IMR-90 (cell line): ENCODE results near the gene SNRPB2. TPM values are rescaled to one million over a fixed set of nuclear protein-coding genes. Genes with fewer than 3 reads are reported as not detected.

Experiments used
- ATAC-seq: fragments of 200-7000 bp; cut with Tn5 transposase; 2 replicates; pipeline ENCODE4 v1.9.1; 2020; ENCODE audit warnings: low read depth, mild to moderate bottlenecking, moderate library complexity
- BruUV-seq: library from RNA; stranded (reverse); fragments of 400-500 nt; replicated peaks from 2 replicates; lab custom pipeline; 2021; lab: Mats Ljungman, UMichigan
- CTCF ChIA-PET: fragments of 300-600 bp; formaldehyde crosslinking; extraction: SDS; loops from one replicate; lab custom pipeline; 2021; ENCODE audit warnings: antibody characterized with exemption; lab: Yijun Ruan, JAX
- POLR2A ChIA-PET: fragments of 300-600 bp; sonication (Branson Sonifier 250); formaldehyde crosslinking; loops from one replicate; lab custom pipeline; 2022; ENCODE audit warnings: antibody characterized with exemption; ENCODE audit not compliant: unreplicated experiment; lab: Charles Lee
- DNase-seq: peaks from one replicate; pipeline ENCODE4 v3.0.0; 2013
- H2AFZ ChIP-seq: replicated peaks from 2 replicates; pipeline ENCODE3; 2013; ENCODE audit warnings: low read length, mild to moderate bottlenecking; ENCODE audit not compliant: poor library complexity
- H2AK5ac ChIP-seq: 2 replicates; pipeline ENCODE4 v1.6.1; 2013; ENCODE audit warnings: low read depth, low read length, inconsistent platforms
- H2AK9ac ChIP-seq: replicated peaks from 2 replicates; pipeline ENCODE3; 2013; ENCODE audit warnings: mild to moderate bottlenecking, low read depth, low read length, moderate library complexity; ENCODE audit not compliant: poor library complexity
- H2BK120ac ChIP-seq: 2 replicates; pipeline ENCODE4 v1.6.1; 2013; ENCODE audit warnings: low read depth, low read length, inconsistent platforms
- H2BK15ac ChIP-seq: 3 replicates; pipeline ENCODE4 v1.6.1; 2013; ENCODE audit warnings: low read depth, low read length, inconsistent platforms
- H2BK20ac ChIP-seq: 2 replicates; pipeline ENCODE4 v1.6.1; 2013; ENCODE audit warnings: low read depth, mild to moderate bottlenecking, inconsistent platforms, low read length, moderate library complexity
- H2BK5ac ChIP-seq: 2 replicates; pipeline ENCODE4 v1.6.1; 2013; ENCODE audit warnings: mild to moderate bottlenecking, low read depth, low read length, inconsistent platforms; ENCODE audit not compliant: poor library complexity, severe bottlenecking
- H3K14ac ChIP-seq: replicated peaks from 2 replicates; pipeline ENCODE4 v1.6.1; 2013; ENCODE audit warnings: low read depth, low read length, inconsistent platforms
- H3K18ac ChIP-seq: 2 replicates; pipeline ENCODE4 v1.6.1; 2013; ENCODE audit warnings: low read depth, low read length, control low read depth
- H3K23ac ChIP-seq: 2 replicates; pipeline ENCODE4 v1.6.1; 2013; ENCODE audit warnings: low read depth, low read length, inconsistent platforms
- H3K27ac ChIP-seq: 2 replicates; pipeline ENCODE4 v1.5.1; 2013; ENCODE audit warnings: mild to moderate bottlenecking, control low read depth, low read length; ENCODE audit not compliant: insufficient read depth
- H3K27me3 ChIP-seq: 2 replicates; pipeline ENCODE4 v1.6.1; 2013; ENCODE audit warnings: low read length; ENCODE audit not compliant: control insufficient read depth, insufficient read depth
- H3K36me3 ChIP-seq: 2 replicates; pipeline ENCODE4 v1.6.1; 2013; ENCODE audit warnings: low read length, mixed read lengths; ENCODE audit not compliant: control insufficient read depth, insufficient read depth
- H3K4ac ChIP-seq: 2 replicates; pipeline ENCODE4 v1.6.1; 2013; ENCODE audit warnings: low read depth, low read length, inconsistent platforms
- H3K4me1 ChIP-seq: 2 replicates; pipeline ENCODE4 v1.6.1; 2013; ENCODE audit warnings: low read length, mixed read lengths; ENCODE audit not compliant: control insufficient read depth, insufficient read depth
- H3K4me2 ChIP-seq: 2 replicates; pipeline ENCODE4 v1.6.1; 2013; ENCODE audit warnings: low read depth, mild to moderate bottlenecking, control low read depth, low read length, moderate library complexity
- H3K4me3 ChIP-seq: 2 replicates; pipeline ENCODE4 v1.5.1; 2013; ENCODE audit warnings: low read depth, mild to moderate bottlenecking, control low read depth, low read length, moderate library complexity; ENCODE audit not compliant: insufficient read depth
- H3K56ac ChIP-seq: 2 replicates; pipeline ENCODE4 v1.6.1; 2013; ENCODE audit warnings: low read length, inconsistent platforms; ENCODE audit not compliant: insufficient read depth; ENCODE audit errors: extremely low read depth
- H3K79me1 ChIP-seq, 2 experiments: 2 replicates each; pipeline ENCODE4 v1.6.1; 2013; ENCODE audit warnings: low read length in 2 of 2, inconsistent platforms in 1 of 2, low read depth in 1 of 2
- H3K9ac ChIP-seq: 2 replicates; pipeline ENCODE4 v1.6.1; 2013; ENCODE audit warnings: low read depth, low read length, control low read depth
- H3K9me1 ChIP-seq: 2 replicates; pipeline ENCODE4 v1.6.1; 2013; ENCODE audit warnings: low read length, inconsistent platforms; ENCODE audit not compliant: insufficient read depth
- H3K9me3 ChIP-seq: 2 replicates; pipeline ENCODE4 v1.6.1; 2013; ENCODE audit warnings: low read length; ENCODE audit not compliant: control insufficient read depth, insufficient read depth
- H4K20me1 ChIP-seq: 2 replicates; pipeline ENCODE4 v1.6.1; 2013; ENCODE audit warnings: low read length, inconsistent platforms; ENCODE audit not compliant: insufficient read depth
- H4K5ac ChIP-seq: 2 replicates; pipeline ENCODE4 v1.6.1; 2013; ENCODE audit warnings: mild to moderate bottlenecking, low read depth, low read length, control low read depth
- H4K8ac ChIP-seq, 2 experiments: 2 replicates each; pipeline ENCODE4 v1.6.1; 2013; ENCODE audit warnings: low read depth in 2 of 2, low read length in 2 of 2, control low read depth in 1 of 2, inconsistent platforms in 1 of 2
- H4K91ac ChIP-seq: 2 replicates; pipeline ENCODE4 v1.6.1; 2013; ENCODE audit warnings: low read depth, low read length, inconsistent platforms; ENCODE audit not compliant: insufficient read depth
- CEBPB ChIP-seq: IDR thresholded peaks from 2 replicates; pipeline ENCODE4 v1.6.1; 2012; ENCODE audit warnings: low read depth, low read length, improper control_type of control experiment
- CHD1 ChIP-seq: IDR thresholded peaks from 2 replicates; pipeline ENCODE4 v1.6.1; 2012; ENCODE audit warnings: low read depth, low read length, improper control_type of control experiment
- FOS ChIP-seq: fragments of 150-350 bp; IDR thresholded peaks from 2 replicates; pipeline ENCODE4 v1.6.1; 2016; ENCODE audit warnings: low read depth, low read length
- MAFK ChIP-seq: IDR thresholded peaks from 2 replicates; pipeline ENCODE4 v1.6.1; 2012; ENCODE audit warnings: low read depth, low read length, improper control_type of control experiment
- MAZ ChIP-seq: IDR thresholded peaks from 2 replicates; pipeline ENCODE4 v1.6.1; 2012; ENCODE audit warnings: low read depth, mild to moderate bottlenecking, low read length, improper control_type of control experiment, moderate library complexity, borderline replicate concordance
- NFE2L2 ChIP-seq: fragments of 150-350 bp; IDR thresholded peaks from 2 replicates; pipeline ENCODE4 v1.6.1; 2016; ENCODE audit warnings: low read depth, mild to moderate bottlenecking, low read length
- POLR2A ChIP-seq: IDR thresholded peaks from 2 replicates; pipeline ENCODE4 v1.6.1; 2012; ENCODE audit warnings: mild to moderate bottlenecking, low read depth, low read length
- SMC3 ChIP-seq: fragments of 150-350 bp; IDR thresholded peaks from 2 replicates; pipeline ENCODE4 v1.6.1; 2016; ENCODE audit warnings: low read depth, mild to moderate bottlenecking, antibody characterized with exemption, low read length, moderate library complexity
- WGBS, 2 experiments: methylation state at CpG; one replicate each; pipeline versions ENCODE4 v1.1.5 to v1.1.7; 2013; ENCODE audit warnings: missing lambda C conversion rate in 2 of 2; ENCODE audit not compliant: insufficient read length in 1 of 2; ENCODE audit errors: extremely low coverage in 2 of 2; 5-methylcytosine and 5-hydroxymethylcytosine counted together
- dilution Hi-C: fragments of 300-500 bp; cut with HindIII; formaldehyde crosslinking; loops from one replicate; pipeline ENCODE4 v1.14.3; 2018; ENCODE audit warnings: low sequenced_read_pairs; ENCODE audit not compliant: unreplicated experiment
- in situ Hi-C: fragments of 300-500 bp; cut with MboI; formaldehyde crosslinking; loops from 3 replicates; pipeline ENCODE4 v1.14.3; 2019; ENCODE audit warnings: low sequenced_read_pairs, inconsistent platforms, mixed read lengths
- intact Hi-C: fragments of 100-400 bp; cut with micrococcal nuclease; formaldehyde crosslinking; loops from 2 replicates; pipeline ENCODE4 v1.10.0; 2022
- polyA plus RNA-seq, 3 experiments: library from polyadenylated mRNA; depleted of rRNA; stranded (reverse); fragments of >200 nt; gene quantifications; 2 replicates each; pipeline ENCODE4 v1.2.3, GENCODE V29; 2012; ENCODE audit warnings: low replicate concordance in 1 of 3
- total RNA-seq: library from RNA; depleted of rRNA; stranded (reverse); fragments of >200 nt; gene quantifications from 2 replicates; pipeline ENCODE4 v1.2.3, GENCODE V29; 2012

The SNRPB2 gene
- total and polyA plus RNA-seq, 2 of the 4 experiments (the other 2 are of a cell fraction): 27.1 to 65.6 TPM

GRCh38 chr20:16748308-16748900, 18.6 kb downstream of the SNRPB2 start, which contains the start of gene OTOR:
Gene OTOR, plus strand, starts transcription at chr20:16748358. Its CDS starts 44 bp downstream, at chr20:16748402.
- CTCF ChIA-PET: interaction anchor here (1.4 kb wide), 1 partner anchor 13 kb away, joined by 5 read pairs; no protein-coding TSS in a partner anchor
- WGBS, 2 experiments: no CpG with 5 or more reads among the region's 5 CpGs

More at GRCh38 chr20:16748308-16748900, 18.6 kb downstream of the SNRPB2 start, which contains the start of gene OTOR:
- TF ChIP-seq POLR2A (no peak), SMC3 (no peak), CHD1 (no peak), FOS (no peak), NFE2L2 (no peak), MAFK (no peak), MAZ (no peak), CEBPB (no peak)
- H3K4ac ChIP-seq: no peak within 1 kb of the TSS
- no peak within 1 kb of the TSS for H2BK5ac ChIP-seq
- no peak for ATAC-seq
- peaks cover 5% of the 10 kb centered on the region for H3K27me3 ChIP-seq
- H3K27ac ChIP-seq: no peak within 1 kb of the TSS
- H3K9me3 ChIP-seq: no peaks in the 10 kb centered on the region
- H3K23ac ChIP-seq: no peak within 1 kb of the TSS
- H3K4me1 ChIP-seq: peaks cover 4% of the 10 kb centered on the region; the same call in 1 of the 2 replicates
- H2BK120ac ChIP-seq: no peak within 1 kb of the TSS
- H3K18ac ChIP-seq: no peak within 1 kb of the TSS
- intact Hi-C loops: loop anchor here (2.0 kb wide), 1 partner anchor 66 kb away; no protein-coding TSS in a partner anchor
- no peak within 1 kb of the TSS for H4K8ac ChIP-seq
- H2AK5ac ChIP-seq: no peak within 1 kb of the TSS
- no peak within 1 kb of the TSS for H3K9ac ChIP-seq
- in situ Hi-C loops: no loop called here
- H2AK9ac ChIP-seq: no peak within 1 kb of the TSS
- no peak within 1 kb of the TSS for H4K91ac ChIP-seq
- no peak for DNase-seq
- no peaks in the 10 kb centered on the region for H3K79me1 ChIP-seq
- H3K4me3 ChIP-seq: no peak within 1 kb of the TSS
- H3K36me3 ChIP-seq: no peaks in the 10 kb centered on the region
- no peak within 1 kb of the TSS for H3K14ac ChIP-seq
- H3K56ac ChIP-seq: no peak within 1 kb of the TSS
- H2BK20ac ChIP-seq: no peak within 1 kb of the TSS
- BruUV-seq: no TSS peak
- dilution Hi-C loops: no loop called here
- H2BK15ac ChIP-seq: no peak within 1 kb of the TSS
- H4K5ac ChIP-seq: no peak within 1 kb of the TSS
- no peak within 1 kb of the TSS for H2AFZ ChIP-seq
- no peak within 1 kb of the TSS for H3K4me2 ChIP-seq
- H4K20me1 ChIP-seq: no peaks in the 10 kb centered on the region
- POLR2A ChIA-PET: no interaction called here
- H3K9me1 ChIP-seq: no peaks in the 10 kb centered on the region
